GM12878 (cell line): ENCODE results near the gene MAP3K5. TPM values are rescaled to one million over a fixed set of nuclear protein-coding genes. Genes with fewer than 3 reads are reported as not detected.

Source experiments
- ATAC-seq: fragments of 200-7000 bp; cut with Tn5 transposase; 3 replicates; pipeline ENCODE4 v1.9.1; 2020; ENCODE audit warnings: mild to moderate bottlenecking, moderate library complexity
- BruUV-seq: library from RNA; stranded (reverse); fragments of 400-500 nt; replicated peaks from 2 replicates; lab custom pipeline; 2021; lab: Mats Ljungman, UMichigan
- CTCF ChIA-PET: fragments of 300-600 bp; sonication (Branson Sonifier 250); formaldehyde crosslinking; extraction: SDS; loops from one replicate; lab custom pipeline; 2021; ENCODE audit warnings: inconsistent platforms; lab: Yijun Ruan, JAX
- POLR2A ChIA-PET: fragments of 350-600 bp; formaldehyde crosslinking; extraction: SDS; loops from one replicate; lab custom pipeline; 2021; ENCODE audit warnings: inconsistent platforms; lab: Charles Lee
- RAD21 ChIA-PET: fragments of 300-600 bp; sonication (Branson Sonifier 250); formaldehyde crosslinking; loops from one replicate; lab custom pipeline; 2023; ENCODE audit warnings: antibody characterized with exemption; ENCODE audit not compliant: unreplicated experiment; lab: Charles Lee
- SMC1A ChIA-PET: fragments of 300-600 bp; sonication (Branson Sonifier 250); formaldehyde crosslinking; loops from one replicate; lab custom pipeline; 2023; ENCODE audit not compliant: unreplicated experiment, uncharacterized antibody; lab: Charles Lee
- DNase-seq: peaks from one replicate; pipeline ENCODE4 v3.0.0-alpha.2; 2011; ENCODE audit warnings: low read depth, low spot score
- FAIRE-seq: peaks from 3 replicates; lab custom pipeline; 2011; peaks lifted over from hg19 to GRCh38; lab: Jason Lieb, UNC
- H2AFZ ChIP-seq: 2 replicates; pipeline ENCODE4 v1.6.0; 2011; ENCODE audit warnings: low read depth, low read length, control low read depth; ENCODE audit not compliant: control insufficient read depth
- H3K27ac ChIP-seq: 2 replicates; pipeline ENCODE4 v1.5.1; 2011; ENCODE audit warnings: control low read depth; ENCODE audit not compliant: control insufficient read depth, insufficient read depth
- H3K27me3 ChIP-seq, 2 experiments: replicated peaks in 1 of 2; 2 replicates each; pipeline versions ENCODE4 v1.6.0 to v1.6.1; 2011; ENCODE audit warnings: low read length in 1 of 2; ENCODE audit not compliant: control insufficient read depth in 2 of 2, insufficient read depth in 2 of 2
- H3K36me3 ChIP-seq, 2 experiments: 2 replicates each; pipeline ENCODE4 v1.5.1; 2011; ENCODE audit warnings: low read length in 1 of 2; ENCODE audit not compliant: control insufficient read depth in 2 of 2, insufficient read depth in 2 of 2
- H3K4me1 ChIP-seq: 2 replicates; pipeline ENCODE4 v1.6.1; 2011; ENCODE audit warnings: mild to moderate bottlenecking, low read length, moderate library complexity, mixed read lengths; ENCODE audit not compliant: control insufficient read depth, insufficient read depth
- H3K4me2 ChIP-seq: 2 replicates; pipeline ENCODE4 v1.6.0; 2011; ENCODE audit warnings: control low read depth; ENCODE audit not compliant: control insufficient read depth, insufficient read depth
- H3K4me3 ChIP-seq: fragments of 200-600 bp; sonication (generic); 2 replicates; pipeline ENCODE4 v1.5.1; 2016
- H3K79me2 ChIP-seq: 2 replicates; pipeline ENCODE4 v1.6.0; 2011; ENCODE audit warnings: low read length; ENCODE audit not compliant: control insufficient read depth, insufficient read depth
- H3K9ac ChIP-seq: 2 replicates; pipeline ENCODE4 v1.8.0; 2011; ENCODE audit warnings: low read length, control low read depth, mixed read lengths; ENCODE audit not compliant: control insufficient read depth, insufficient read depth
- H3K9me3 ChIP-seq: replicated peaks from 3 replicates; pipeline ENCODE4 v1.5.1; 2011; ENCODE audit warnings: mild to moderate bottlenecking, low read length; ENCODE audit not compliant: control insufficient read depth, insufficient read depth
- H4K20me1 ChIP-seq: 2 replicates; pipeline ENCODE4 v1.6.0; 2011; ENCODE audit not compliant: control insufficient read depth, insufficient read depth
- ATF7 ChIP-seq: fragments of 450-650 bp; IDR thresholded peaks from 2 replicates; pipeline ENCODE4 v1.6.1; 2016; ENCODE audit warnings: low read depth, mild to moderate bottlenecking
- CEBPB ChIP-seq, 2 experiments: fragments of 150-350 bp in 1 of 2; IDR thresholded peaks; 2 replicates each; pipeline ENCODE4 v1.6.1; 2012 to 2014; ENCODE audit warnings: low read depth in 2 of 2, low read length in 2 of 2, borderline replicate concordance in 1 of 2, inconsistent platforms in 1 of 2
- CREM ChIP-seq: IDR thresholded peaks from 2 replicates; pipeline ENCODE4 v1.6.1; 2014; ENCODE audit warnings: antibody characterized with exemption, low read depth
- E2F4 ChIP-seq: IDR thresholded peaks from 2 replicates; pipeline ENCODE4 v1.6.1; 2012; ENCODE audit warnings: low read depth, low read length, improper control_type of control experiment
- E4F1 ChIP-seq: fragments of 450-650 bp; IDR thresholded peaks from 2 replicates; pipeline ENCODE4 v1.6.1; 2018; ENCODE audit warnings: borderline replicate concordance, mild to moderate bottlenecking; ENCODE audit not compliant: partially characterized antibody
- HCFC1 ChIP-seq: fragments of 150-350 bp; IDR thresholded peaks from 2 replicates; pipeline ENCODE4 v1.6.1; 2014; ENCODE audit warnings: low read length
- HDAC6 ChIP-seq: fragments of 200-600 bp; sonication (generic); IDR thresholded peaks from one replicate; pipeline ENCODE4 v1.8.0; 2017; ENCODE audit warnings: antibody characterized with exemption; ENCODE audit not compliant: unreplicated experiment
- HDGF ChIP-seq: fragments of 450-650 bp; IDR thresholded peaks from 2 replicates; pipeline ENCODE4 v1.6.1; 2016; ENCODE audit warnings: antibody characterized with exemption
- NFYB ChIP-seq: IDR thresholded peaks from 2 replicates; pipeline ENCODE4 v1.6.1; 2011; ENCODE audit warnings: low read depth, mild to moderate bottlenecking, low read length, improper control_type of control experiment, moderate library complexity; ENCODE audit not compliant: insufficient read depth
- SMC3 ChIP-seq: IDR thresholded peaks from 2 replicates; pipeline ENCODE4 v1.6.1; 2011; ENCODE audit warnings: low read length, improper control_type of control experiment, borderline replicate concordance
- TCF12 ChIP-seq: IDR thresholded peaks from 2 replicates; pipeline ENCODE4 v1.6.1; 2011; ENCODE audit warnings: low read depth, mild to moderate bottlenecking, low read length
- TCF3 ChIP-seq: IDR thresholded peaks from 2 replicates; pipeline ENCODE4 v1.6.1; 2012; ENCODE audit warnings: low read depth, mild to moderate bottlenecking, low read length, borderline replicate concordance; ENCODE audit not compliant: insufficient read depth
- YY1 ChIP-seq: IDR thresholded peaks from 2 replicates; pipeline ENCODE4 v1.6.1; 2011; ENCODE audit warnings: low read depth, mild to moderate bottlenecking, low read length
- ZBTB33 ChIP-seq: fragments of 450-650 bp; IDR thresholded peaks from 2 replicates; pipeline ENCODE4 v1.6.1; 2017; ENCODE audit warnings: mild to moderate bottlenecking
- ZNF207 ChIP-seq: fragments of 450-650 bp; IDR thresholded peaks from 2 replicates; pipeline ENCODE4 v1.6.1; 2014; ENCODE audit warnings: antibody characterized with exemption, mild to moderate bottlenecking, borderline replicate concordance
- ZZZ3 ChIP-seq: IDR thresholded peaks from 2 replicates; pipeline ENCODE4 v1.6.1; 2011; ENCODE audit warnings: low read depth; ENCODE audit not compliant: control insufficient read depth, insufficient read length
- WGBS: methylation state at CpG from one replicate; pipeline ENCODE4 v1.1.6; 2016; ENCODE audit warnings: low lambda C conversion rate; ENCODE audit not compliant: insufficient replicate concordance, insufficient coverage; ENCODE audit errors: missing lambda C conversion rate; 5-methylcytosine and 5-hydroxymethylcytosine counted together
- in situ Hi-C: fragments of 300-500 bp; cut with MboI; formaldehyde crosslinking; loops from 9 replicates; pipeline ENCODE4 v1.14.3; 2018; ENCODE audit warnings: mixed read lengths
- intact Hi-C: fragments of 100-400 bp; cut with micrococcal nuclease; formaldehyde crosslinking; loops from one replicate; pipeline ENCODE4 v1.14.2; 2022; ENCODE audit not compliant: unreplicated experiment
- polyA plus RNA-seq, 11 experiments: library from polyadenylated mRNA; depleted of rRNA in 4 of 11; unstranded in 6 of 11; stranded (reverse) in 5 of 11; fragments of >200 nt; fragmentation: Nextera tagmentation in 4 of 11; fragmentation: Illumina TruSeq in 1 of 11; extraction: Ambion mirVana in 4 of 11; extraction: Trizol in 1 of 11; gene quantifications; 1 replicate in 1 of 11; 2 replicates in 10 of 11; pipeline versions ENCODE4 v1.2.1 to v1.2.3, GENCODE V29; 2011 to 2016; ENCODE audit warnings: inconsistent platforms in 2 of 11, missing spikeins in 2 of 11, low read depth in 1 of 11
- total RNA-seq, 4 experiments: library from RNA; depleted of rRNA in 3 of 4; stranded (reverse); fragments of >200 nt in 3 of 4; fragmentation: Illumina TruSeq in 1 of 4; extraction: Trizol in 1 of 4; gene quantifications; 2 replicates each; pipeline versions ENCODE4 v1.2.1 to v1.2.3, GENCODE V29; 2013 to 2021

Gene MAP3K5
- total and polyA plus RNA-seq, 10 of the 15 experiments (the other 5 are each of a cell fraction or from before 2014, with no cell fraction given), result 5.4 to 34.3 (median 26.4) TPM

DNA sequence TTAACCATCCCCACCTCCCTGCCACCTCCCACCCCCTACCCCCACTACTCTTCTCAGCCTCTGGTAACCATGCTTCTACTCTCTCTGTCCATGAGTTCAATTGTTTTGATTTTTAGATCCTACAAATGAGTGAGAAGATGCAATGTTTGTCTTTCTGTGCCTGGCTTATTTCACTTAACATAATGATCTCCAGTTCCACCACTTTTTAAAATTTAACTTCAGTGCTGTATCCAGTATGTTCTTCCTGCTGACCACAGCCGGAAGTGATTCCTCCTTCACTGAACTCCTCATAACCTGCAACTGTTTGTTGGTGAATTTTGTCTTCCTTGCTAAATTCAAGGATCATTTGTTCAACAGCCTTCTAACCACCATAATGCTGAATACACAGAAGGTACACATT lies 245.9 kb downstream of the MAP3K5 start (continued):
- no peak for TF ChIP-seq HCFC1
- no peak for TF ChIP-seq TCF3
- TF ChIP-seq HDAC6, result no peak
- TF ChIP-seq ZBTB33, result no peak
- TF ChIP-seq ATF7, result no peak
- no peak for TF ChIP-seq E4F1
- TF ChIP-seq YY1, result no peak
- TF ChIP-seq, all 136 proteins: peak for 0

- Histone ChIP-seq H3K27ac (no peak overlapping the region), H3K9ac (no peak overlapping the region), H3K36me3 (no peaks in the 10 kb centered on the region), H3K9me3 (no peaks in the 10 kb centered on the region), H4K20me1 (no peaks in the 10 kb centered on the region), H3K4me1 (peaks cover 3% of the 10 kb centered on the region; the same call in 1 of the 2 replicates), H3K4me3 (no peak overlapping the region), H3K4me2 (no peak overlapping the region), H3K27me3 (peaks cover 0 to 7% of the 10 kb centered on the region in 2 experiments; a peak in 3 of 4 replicates), H2AFZ (no peak overlapping the region), H3K79me2 (no peaks in the 10 kb centered on the region)
- ChIA-PET SMC1A (interaction anchor here (0.7 to 0.8 kb wide), 2 partner anchors 8 to 11 kb away, joined by 3 to 4 read pairs; no protein-coding TSS in a partner anchor), RAD21 (no interaction called here), POLR2A (no interaction called here), CTCF (no interaction called here)
- no TSS peak for BruUV-seq
- FAIRE-seq (no peak), ATAC-seq (no peak), DNase-seq (no peak)
- in situ Hi-C loops, result no loop called here
- intact Hi-C loops, result loop anchor here (10.0 kb wide), 1 partner anchor 200 kb away; no protein-coding TSS in a partner anchor
- 0% methylated on average over 1 of the region's 1 CpG for WGBS
- TF ChIP-seq ZZZ3 (no peak), SMC3 (no peak), ZNF207 (no peak), CREM (no peak), TCF12 (no peak), YY1 (no peak), NFYB (no peak), E2F4 (no peak), CEBPB (IDR thresholded peaks at IDR 0.05; ENCODE audit: borderline replicate concordance in 1 of 2, low read depth in 2 of 2, low read length in 2 of 2) (no peak), HDGF (no peak)
Measured at GRCh38 chr6:136544326-136544725, 248.0 kb downstream of the MAP3K5 start.
